Fibroblast of lung (primary cell): Measurements from ENCODE around the gene UBAC1. TPM values are rescaled to one million over a fixed set of nuclear protein-coding genes. Genes with fewer than 3 reads are reported as not detected.

ENCODE experiments used
- DNase-seq, 2 donors: peaks; one replicate each; pipeline versions ENCODE4 v3.0.0 to v3.0.0-alpha.2; 2010; ENCODE audit warnings: low read depth in 2 of 2
- H2AFZ ChIP-seq: 2 replicates; pipeline ENCODE4 v1.5.1; 2012; ENCODE audit warnings: low read length, control low read depth, inconsistent platforms
- H3K27ac ChIP-seq: 2 replicates; pipeline ENCODE4 v1.5.1; 2011; ENCODE audit warnings: low read length, control low read depth; ENCODE audit not compliant: insufficient read depth
- H3K27me3 ChIP-seq: 2 replicates; pipeline ENCODE4 v1.5.1; 2011; ENCODE audit warnings: mild to moderate bottlenecking, low read length; ENCODE audit not compliant: control insufficient read depth, insufficient read depth
- H3K36me3 ChIP-seq: 2 replicates; pipeline ENCODE4 v1.5.1; 2011; ENCODE audit warnings: low read length; ENCODE audit not compliant: control insufficient read depth, insufficient read depth
- H3K4me1 ChIP-seq: 2 replicates; pipeline ENCODE4 v1.5.1; 2011; ENCODE audit warnings: low read length; ENCODE audit not compliant: control insufficient read depth, insufficient read depth; ENCODE audit errors: extremely low read depth
- H3K4me2 ChIP-seq: 2 replicates; pipeline ENCODE4 v1.5.1; 2011; ENCODE audit warnings: low read length, control low read depth; ENCODE audit not compliant: insufficient read depth; ENCODE audit errors: extremely low read depth
- H3K4me3 ChIP-seq, 4 experiments: fragments of 200-600 bp in 1 of 4; sonication (generic) in 1 of 4; replicated peaks in 1 of 4; 2 replicates each; pipeline ENCODE4 v1.5.1; 2011 to 2016; ENCODE audit warnings: low read length in 4 of 4, low read depth in 3 of 4, mild to moderate bottlenecking in 3 of 4, control low read depth in 2 of 4, inconsistent platforms in 1 of 4, mixed read lengths in 1 of 4; ENCODE audit not compliant: insufficient read depth in 1 of 4; ENCODE audit errors: control extremely low read depth in 1 of 4
- H3K79me2 ChIP-seq: 2 replicates; pipeline ENCODE4 v1.5.1; 2012; ENCODE audit warnings: mild to moderate bottlenecking, low read length, inconsistent platforms; ENCODE audit not compliant: control insufficient read depth, insufficient read depth
- H3K9ac ChIP-seq: 2 replicates; pipeline ENCODE4 v1.5.1; 2011; ENCODE audit warnings: mild to moderate bottlenecking, low read length, control low read depth; ENCODE audit not compliant: insufficient read depth
- H3K9me3 ChIP-seq: 2 replicates; pipeline ENCODE4 v1.5.1; 2012; ENCODE audit warnings: low read depth, low read length; ENCODE audit not compliant: control insufficient read depth, insufficient read depth
- H4K20me1 ChIP-seq: 2 replicates; pipeline ENCODE4 v1.5.1; 2011; ENCODE audit warnings: low read length; ENCODE audit not compliant: control insufficient read depth, insufficient read depth; ENCODE audit errors: extremely low read depth
- CTCF ChIP-seq, 2 donors: IDR thresholded peaks in 1 of 2; conservative IDR thresholded peaks in 1 of 2; 1 replicate in 1 of 2; 2 replicates in 1 of 2; pipeline ENCODE4 v1.5.1; 2011 to 2012; ENCODE audit warnings: low read length in 2 of 2, control low read depth in 1 of 2, inconsistent platforms in 1 of 2, low read depth in 1 of 2, mild to moderate bottlenecking in 1 of 2
- EZH2 ChIP-seq: IDR thresholded peaks from 2 replicates; pipeline ENCODE4 v1.5.1; 2012; ENCODE audit warnings: low read length, control low read depth, mild to moderate bottlenecking; ENCODE audit errors: missing control alignments
- polyA plus RNA-seq, 2 donors: library from polyadenylated mRNA; depleted of rRNA in 1 of 2; stranded (reverse) in 1 of 2; unstranded in 1 of 2; fragments of >200 nt; gene quantifications; 2 replicates each; pipeline ENCODE4 v1.2.1, GENCODE V29; 2011 to 2012; ENCODE audit warnings: missing spikeins in 1 of 2
- total RNA-seq: library from RNA; depleted of rRNA; stranded (reverse); fragments of >200 nt; gene quantifications from 2 replicates; pipeline ENCODE4 v1.2.1, GENCODE V29; 2014

The UBAC1 gene
- total and polyA plus RNA-seq, 2 donors (not counting 1 experiment from before 2014, with no cell fraction given), result 26.8 to 30.6 TPM

- Histone ChIP-seq H3K27ac (no peak overlapping the region), H3K27me3 (peaks cover 3% of the 10 kb centered on the region), H3K36me3 (no peaks in the 10 kb centered on the region), H2AFZ (no peak overlapping the region), H3K9ac (no peak overlapping the region), H3K4me2 (no peak overlapping the region), H3K4me1 (no peaks in the 10 kb centered on the region), H3K9me3 (no peaks in the 10 kb centered on the region), H3K4me3 (no peak overlapping the region), H4K20me1 (no peaks in the 10 kb centered on the region), H3K79me2 (no peaks in the 10 kb centered on the region)
- TF ChIP-seq CTCF (conservative IDR thresholded peaks at IDR 0.05 in 1 of 2, IDR thresholded peaks at IDR 0.05 in 1 of 2; ENCODE audit: low read depth in 1 of 2, low read length in 2 of 2) (no peak), EZH2 (no peak)
- no peak for DNase-seq
Observed at GRCh38 chr9:135985459-135985774, 24.2 kb upstream of the UBAC1 start.

- Histone ChIP-seq H3K4me3 (no peak overlapping the region), H3K4me2 (no peak overlapping the region), H3K9me3 (no peaks in the 10 kb centered on the region), H3K79me2 (no peaks in the 10 kb centered on the region), H2AFZ (no peak overlapping the region), H4K20me1 (no peaks in the 10 kb centered on the region), H3K27ac (no peak overlapping the region), H3K4me1 (no peaks in the 10 kb centered on the region), H3K36me3 (no peaks in the 10 kb centered on the region), H3K9ac (no peak overlapping the region), H3K27me3 (peaks cover 3% of the 10 kb centered on the region)
- TF ChIP-seq EZH2 (no peak), CTCF (conservative IDR thresholded peaks at IDR 0.05 in 1 of 2, IDR thresholded peaks at IDR 0.05 in 1 of 2; ENCODE audit: low read depth in 1 of 2, low read length in 2 of 2) (no peak)
- no peak for DNase-seq
Observed at GRCh38 chr9:135984072-135984710, 23.0 kb upstream of the UBAC1 start.

- Histone ChIP-seq H3K9me3 (no peaks in the 10 kb centered on the region), H4K20me1 (no peaks in the 10 kb centered on the region), H3K27me3 (peaks cover 7% of the 10 kb centered on the region), H3K9ac (no peak overlapping the region), H3K79me2 (no peaks in the 10 kb centered on the region), H2AFZ (no peak overlapping the region), H3K27ac (no peak overlapping the region), H3K36me3 (no peaks in the 10 kb centered on the region), H3K4me2 (no peak overlapping the region), H3K4me1 (no peaks in the 10 kb centered on the region), H3K4me3 (no peak overlapping the region)
- DNase-seq, result no peak
- TF ChIP-seq CTCF (conservative IDR thresholded peaks at IDR 0.05 in 1 of 2, IDR thresholded peaks at IDR 0.05 in 1 of 2; ENCODE audit: low read depth in 1 of 2, low read length in 2 of 2) (no peak), EZH2 (no peak)
Observed at GRCh38 chr9:135983208-135984071, 22.3 kb upstream of the UBAC1 start.
